Endothelial cell of umbilical vein (primary cell): ENCODE results near the gene CAMTA1. TPM values are rescaled to one million over a fixed set of nuclear protein-coding genes. Genes with fewer than 3 reads are reported as not detected.

ENCODE experiments used
- BruUV-seq: library from RNA; stranded (reverse); fragments of 400-500 nt; replicated peaks from 2 replicates; lab custom pipeline; 2021; lab: Mats Ljungman, UMichigan
- CTCF ChIA-PET: fragments of 300-600, 350-600 bp; sonication (Branson Sonifier 250); formaldehyde crosslinking; loops from one replicate; lab custom pipeline; 2021; ENCODE audit warnings: antibody characterized with exemption, inconsistent platforms; lab: Charles Lee
- POLR2A ChIA-PET: fragments of 300-600, 350-600 bp; sonication (Branson Sonifier 250); formaldehyde crosslinking; loops from one replicate; lab custom pipeline; 2021; ENCODE audit warnings: antibody characterized with exemption, inconsistent platforms; lab: Charles Lee
- DNase-seq: peaks from one replicate; pipeline ENCODE4 v3.0.0-alpha.2; 2011; ENCODE audit warnings: low read depth, low spot score
- FAIRE-seq: peaks from 2 replicates; lab custom pipeline; 2011; peaks lifted over from hg19 to GRCh38; lab: Jason Lieb, UNC
- H2AFZ ChIP-seq: 2 replicates; pipeline ENCODE4 v1.6.0; 2012; ENCODE audit warnings: low read depth, low read length, control low read depth, inconsistent platforms
- H3K27ac ChIP-seq: 2 replicates; pipeline ENCODE4 v1.5.1; 2011; ENCODE audit warnings: low read depth, mild to moderate bottlenecking, control low read depth, low read length, moderate library complexity; ENCODE audit not compliant: insufficient read depth
- H3K27me3 ChIP-seq, 2 experiments: 2 replicates each; pipeline versions ENCODE4 v1.6.0 to v1.6.1; 2011; ENCODE audit warnings: low read length in 2 of 2, mixed read lengths in 1 of 2; ENCODE audit not compliant: control insufficient read depth in 2 of 2, insufficient read depth in 2 of 2
- H3K36me3 ChIP-seq, 2 experiments: 2 replicates in 1 of 2; 3 replicates in 1 of 2; pipeline ENCODE4 v1.5.1; 2011; ENCODE audit warnings: low read length in 2 of 2, mild to moderate bottlenecking in 1 of 2, moderate library complexity in 1 of 2; ENCODE audit not compliant: control insufficient read depth in 2 of 2, insufficient read depth in 2 of 2; ENCODE audit errors: extremely low read depth in 1 of 2
- H3K4me1 ChIP-seq: 3 replicates; pipeline ENCODE4 v1.5.1; 2011; ENCODE audit warnings: mild to moderate bottlenecking, low read length; ENCODE audit not compliant: control insufficient read depth, insufficient read depth; ENCODE audit errors: extremely low read depth
- H3K4me2 ChIP-seq: 2 replicates; pipeline ENCODE4 v1.6.1; 2011; ENCODE audit warnings: low read length, control low read depth, mixed read lengths; ENCODE audit not compliant: insufficient read depth
- H3K4me3 ChIP-seq, 3 experiments: fragments of 200-600 bp in 1 of 3; sonication (generic), shearing (Covaris generic) in 1 of 3; replicated peaks in 1 of 3; 2 replicates each; pipeline ENCODE4 v1.5.1; 2011 to 2016; ENCODE audit warnings: control low read depth in 3 of 3, low read length in 3 of 3, mild to moderate bottlenecking in 2 of 3, inconsistent platforms in 1 of 3, low read depth in 1 of 3, moderate library complexity in 1 of 3; ENCODE audit not compliant: insufficient read depth in 1 of 3
- H3K79me2 ChIP-seq: 2 replicates; pipeline ENCODE4 v1.6.0; 2012; ENCODE audit warnings: low read length, inconsistent platforms; ENCODE audit not compliant: control insufficient read depth, insufficient read depth
- H3K9ac ChIP-seq: replicated peaks from 2 replicates; pipeline ENCODE3; 2011; ENCODE audit warnings: low read length, control low read depth; ENCODE audit not compliant: insufficient read depth; ENCODE audit errors: extremely low read depth
- H3K9me1 ChIP-seq: replicated peaks from 3 replicates; pipeline ENCODE4 v1.6.0; 2011; ENCODE audit warnings: mild to moderate bottlenecking, low read length; ENCODE audit not compliant: control insufficient read depth, insufficient read depth; ENCODE audit errors: extremely low read depth
- H3K9me3 ChIP-seq: replicated peaks from 2 replicates; pipeline ENCODE4 v1.5.1; 2012; ENCODE audit warnings: low read length, inconsistent platforms; ENCODE audit not compliant: control insufficient read depth, insufficient read depth
- H4K20me1 ChIP-seq: replicated peaks from 2 replicates; pipeline ENCODE3; 2011; ENCODE audit warnings: mild to moderate bottlenecking, low read length; ENCODE audit not compliant: control insufficient read depth, insufficient read depth; ENCODE audit errors: extremely low read depth
- EZH2 ChIP-seq: IDR thresholded peaks from 2 replicates; pipeline ENCODE4 v1.6.1; 2012; ENCODE audit warnings: borderline replicate concordance, low read depth, mild to moderate bottlenecking, moderate library complexity, low read length, inconsistent platforms; ENCODE audit not compliant: severe bottlenecking
- FOS ChIP-seq: IDR thresholded peaks from 2 replicates; pipeline ENCODE4 v1.6.1; 2011; ENCODE audit warnings: mild to moderate bottlenecking, low read length, moderate library complexity, borderline replicate concordance; ENCODE audit not compliant: insufficient read depth
- GATA2 ChIP-seq: IDR thresholded peaks from 2 replicates; pipeline ENCODE4 v1.7.0; 2011; ENCODE audit warnings: low read depth, mild to moderate bottlenecking, moderate library complexity, mixed read lengths, low read length; ENCODE audit not compliant: insufficient read length, insufficient read depth
- JUN ChIP-seq: IDR thresholded peaks from 2 replicates; pipeline ENCODE4 v1.6.1; 2011; ENCODE audit warnings: borderline replicate concordance, low read depth; ENCODE audit not compliant: insufficient read length, insufficient read depth
- MYC ChIP-seq: IDR thresholded peaks from one replicate; pipeline ENCODE4 v1.6.1; 2011; ENCODE audit warnings: mild to moderate bottlenecking, low read depth, low read length
- POLR2A ChIP-seq: IDR thresholded peaks from 2 replicates; pipeline ENCODE4 v1.6.1; 2012; ENCODE audit warnings: low read depth, mild to moderate bottlenecking, control low read depth, low read length
- POLR2AphosphoS5 ChIP-seq: IDR thresholded peaks from 2 replicates; pipeline ENCODE4 v1.6.1; 2012; ENCODE audit warnings: low read depth, mild to moderate bottlenecking, control low read depth, low read length, moderate library complexity; ENCODE audit not compliant: insufficient read depth
- dilution Hi-C: fragments of 300-500 bp; cut with MboI; formaldehyde crosslinking; loops from one replicate; pipeline ENCODE4 v1.15.0; 2019; ENCODE audit warnings: low sequenced_read_pairs; ENCODE audit not compliant: extremely low pct_ligation_motif_present
- intact Hi-C: fragments of 100-400 bp; cut with micrococcal nuclease; formaldehyde crosslinking; loops from one replicate; pipeline ENCODE4 v1.10.0; 2022
- polyA plus RNA-seq, 4 experiments: library from polyadenylated mRNA; depleted of rRNA in 3 of 4; stranded (reverse) in 3 of 4; unstranded in 1 of 4; fragments of >200 nt; gene quantifications; 2 replicates each; pipeline versions ENCODE4 v1.2.1 to v1.2.3, GENCODE V29; 2011 to 2012; ENCODE audit warnings: missing spikeins in 1 of 4
- total RNA-seq: library from RNA; stranded (reverse); gene quantifications from 2 replicates; pipeline ENCODE4 v1.2.3, GENCODE V29; 2021
- TF ChIP-seq, protein P1 (sequence below), 2 donors: IDR thresholded peaks; 1 replicate in 1 of 2; 2 replicates in 1 of 2; pipeline ENCODE4 v1.5.1; 2011; ENCODE audit warnings: low read length in 2 of 2, mild to moderate bottlenecking in 2 of 2, moderate library complexity in 2 of 2, control low read depth in 1 of 2, inconsistent platforms in 1 of 2, low read depth in 1 of 2; ENCODE audit not compliant: insufficient read depth in 1 of 2; ENCODE audit errors: extremely low read depth in 1 of 2
- TF ChIP-seq, protein P2 (sequence below): IDR thresholded peaks from 2 replicates; pipeline ENCODE4 v1.6.1; 2011; ENCODE audit not compliant: insufficient read depth, insufficient read length

The CAMTA1 gene
- total and polyA plus RNA-seq, 2 donors (not counting 3 experiments of a cell fraction or from before 2014, with no cell fraction given), result 50.8 to 92.7 TPM

DNA sequence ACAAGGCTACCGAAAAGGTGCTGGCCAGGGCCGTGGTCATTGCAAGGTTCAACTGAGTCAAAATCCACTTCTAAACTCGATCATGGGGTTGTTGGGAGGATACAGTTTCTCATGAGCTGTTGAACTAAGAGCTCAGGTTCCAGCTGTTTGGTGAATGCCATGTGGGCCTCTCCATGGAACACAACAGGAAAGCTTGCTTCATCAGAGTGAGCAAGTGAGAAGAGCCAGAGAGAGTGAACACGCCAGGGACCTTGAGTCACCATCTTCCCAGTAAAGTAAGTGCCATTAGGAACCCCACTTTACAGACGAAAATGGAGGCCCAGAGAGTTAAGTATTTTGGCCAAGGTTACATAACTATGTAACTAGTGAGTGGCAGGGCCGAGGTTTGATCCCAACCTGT is 510.7 kb downstream of the CAMTA1 start:
- DNase-seq (no peak), FAIRE-seq (no peak)
- Histone ChIP-seq H2AFZ (no peak overlapping the region), H3K27ac (no peak overlapping the region), H3K4me3 (no peak overlapping the region), H3K4me2 (no peak overlapping the region), H3K4me1 (peaks cover 17% of the 10 kb centered on the region), H3K9ac (no peak overlapping the region), H3K9me1 (no peaks in the 10 kb centered on the region), H3K9me3 (no peaks in the 10 kb centered on the region), H3K27me3 (no peaks in the 10 kb centered on the region), H3K79me2 (no peaks in the 10 kb centered on the region), H3K36me3 (no peaks in the 10 kb centered on the region), H4K20me1 (no peaks in the 10 kb centered on the region)
- dilution Hi-C loops (no loop called here), intact Hi-C loops (no loop called here)
- no TSS peak for BruUV-seq
- CTCF ChIA-PET, result no interaction called here
- POLR2A ChIA-PET, result no interaction called here
- TF ChIP-seq POLR2AphosphoS5 (no peak), MYC (no peak), GATA2 (no peak), FOS (no peak), EZH2 (no peak), JUN (no peak), POLR2A (no peak)
- TF ChIP-seq, protein P1, sequence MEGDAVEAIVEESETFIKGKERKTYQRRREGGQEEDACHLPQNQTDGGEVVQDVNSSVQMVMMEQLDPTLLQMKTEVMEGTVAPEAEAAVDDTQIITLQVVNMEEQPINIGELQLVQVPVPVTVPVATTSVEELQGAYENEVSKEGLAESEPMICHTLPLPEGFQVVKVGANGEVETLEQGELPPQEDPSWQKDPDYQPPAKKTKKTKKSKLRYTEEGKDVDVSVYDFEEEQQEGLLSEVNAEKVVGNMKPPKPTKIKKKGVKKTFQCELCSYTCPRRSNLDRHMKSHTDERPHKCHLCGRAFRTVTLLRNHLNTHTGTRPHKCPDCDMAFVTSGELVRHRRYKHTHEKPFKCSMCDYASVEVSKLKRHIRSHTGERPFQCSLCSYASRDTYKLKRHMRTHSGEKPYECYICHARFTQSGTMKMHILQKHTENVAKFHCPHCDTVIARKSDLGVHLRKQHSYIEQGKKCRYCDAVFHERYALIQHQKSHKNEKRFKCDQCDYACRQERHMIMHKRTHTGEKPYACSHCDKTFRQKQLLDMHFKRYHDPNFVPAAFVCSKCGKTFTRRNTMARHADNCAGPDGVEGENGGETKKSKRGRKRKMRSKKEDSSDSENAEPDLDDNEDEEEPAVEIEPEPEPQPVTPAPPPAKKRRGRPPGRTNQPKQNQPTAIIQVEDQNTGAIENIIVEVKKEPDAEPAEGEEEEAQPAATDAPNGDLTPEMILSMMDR (IDR thresholded peaks at IDR 0.05; ENCODE audit: extremely low read depth in 1 of 2, insufficient read depth in 1 of 2, low read depth in 1 of 2, low read length in 2 of 2), result no peak
- TF ChIP-seq, protein P2, sequence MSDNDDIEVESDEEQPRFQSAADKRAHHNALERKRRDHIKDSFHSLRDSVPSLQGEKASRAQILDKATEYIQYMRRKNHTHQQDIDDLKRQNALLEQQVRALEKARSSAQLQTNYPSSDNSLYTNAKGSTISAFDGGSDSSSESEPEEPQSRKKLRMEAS, result no peak
